Endodermal cell (in vitro differentiated cells): ENCODE results near the gene CMTM4. TPM values are rescaled to one million over a fixed set of nuclear protein-coding genes. Genes with fewer than 3 reads are reported as not detected.
A peak's percentile ranks its signal among the peaks of the same experiment; 100 is the strongest.

Experiments used
- DNase-seq: peaks from one replicate; pipeline ENCODE4 v3.0.0-alpha.2; 2017
- H3K27ac ChIP-seq: 2 replicates; pipeline ENCODE4 v1.5.1; 2013; ENCODE audit warnings: mild to moderate bottlenecking, low read depth, low read length, moderate library complexity
- H3K27me3 ChIP-seq: 2 replicates; pipeline ENCODE4 v1.6.1; 2013; ENCODE audit warnings: mild to moderate bottlenecking, low read length, moderate library complexity; ENCODE audit not compliant: insufficient read depth, control insufficient read depth, poor library complexity, severe bottlenecking
- H3K36me3 ChIP-seq: 2 replicates; pipeline ENCODE4 v1.7.0; 2013; ENCODE audit warnings: mild to moderate bottlenecking, low read length, moderate library complexity; ENCODE audit not compliant: control insufficient read depth, insufficient read depth
- H3K4me1 ChIP-seq: one replicate; pipeline ENCODE4 v1.7.0; 2013; ENCODE audit warnings: low read length; ENCODE audit not compliant: control insufficient read depth, insufficient read depth
- H3K4me3 ChIP-seq: 2 replicates; pipeline ENCODE4 v1.5.1; 2013; ENCODE audit warnings: mild to moderate bottlenecking, low read length, moderate library complexity
- H3K9ac ChIP-seq: 2 replicates; pipeline ENCODE4 v1.6.1; 2013; ENCODE audit warnings: mild to moderate bottlenecking, low read length, moderate library complexity; ENCODE audit not compliant: poor library complexity, severe bottlenecking; ENCODE audit errors: extremely low read depth
- H3K9me3 ChIP-seq: 2 replicates; pipeline ENCODE4 v1.6.1; 2013; ENCODE audit warnings: mild to moderate bottlenecking, low read length, moderate library complexity; ENCODE audit not compliant: control insufficient read depth
- H3K27ac Mint-ChIP-seq: 2 replicates; pipeline ENCODE4 v1.8.0; 2020; ENCODE audit warnings: mixed read lengths
- H3K27me3 Mint-ChIP-seq: 2 replicates; pipeline ENCODE4 v1.8.0; 2021; ENCODE audit warnings: mild to moderate bottlenecking, mixed read lengths; ENCODE audit not compliant: insufficient read depth
- H3K36me3 Mint-ChIP-seq: 2 replicates; pipeline ENCODE4 v1.8.0; 2020; ENCODE audit warnings: low read depth, mixed read lengths
- H3K4me1 Mint-ChIP-seq: 2 replicates; pipeline ENCODE4 v1.8.0; 2020; ENCODE audit warnings: mixed read lengths
- H3K4me3 Mint-ChIP-seq: 2 replicates; pipeline ENCODE4 v1.8.0; 2020; ENCODE audit warnings: mild to moderate bottlenecking, moderate library complexity, mixed read lengths
- H3K9me3 Mint-ChIP-seq: 2 replicates; pipeline ENCODE4 v1.8.0; 2020; ENCODE audit warnings: mild to moderate bottlenecking, mixed read lengths
- WGBS, 2 experiments: methylation state at CpG; one replicate each; pipeline versions ENCODE4 v1.1.5 to v1.1.7; 2013; ENCODE audit warnings: missing lambda C conversion rate in 2 of 2, mixed read lengths in 1 of 2; ENCODE audit not compliant: insufficient coverage in 1 of 2, insufficient read length in 1 of 2; 5-methylcytosine and 5-hydroxymethylcytosine counted together
- total RNA-seq, 2 donors: library from RNA; stranded (reverse); fragmentation: NEBNext Ultra II Directional in 1 of 2; extraction: Animal tissue kit (Norgen Biotek cat#: 25700) in 1 of 2; gene quantifications; 2 replicates in 1 of 2; 3 replicates in 1 of 2; pipeline ENCODE4 v1.2.1, GENCODE V29; 2021
- TF ChIP-seq, protein P1 (sequence below): fragments of 200-600 bp; sonication (generic); conservative IDR thresholded peaks from 2 replicates; pipeline ENCODE4 v1.5.0; 2021; ENCODE audit warnings: antibody characterized with exemption, mild to moderate bottlenecking

The CMTM4 gene
- total RNA-seq, 2 donors from 2014 or later: 68.2 to 76.2 TPM

DNA sequence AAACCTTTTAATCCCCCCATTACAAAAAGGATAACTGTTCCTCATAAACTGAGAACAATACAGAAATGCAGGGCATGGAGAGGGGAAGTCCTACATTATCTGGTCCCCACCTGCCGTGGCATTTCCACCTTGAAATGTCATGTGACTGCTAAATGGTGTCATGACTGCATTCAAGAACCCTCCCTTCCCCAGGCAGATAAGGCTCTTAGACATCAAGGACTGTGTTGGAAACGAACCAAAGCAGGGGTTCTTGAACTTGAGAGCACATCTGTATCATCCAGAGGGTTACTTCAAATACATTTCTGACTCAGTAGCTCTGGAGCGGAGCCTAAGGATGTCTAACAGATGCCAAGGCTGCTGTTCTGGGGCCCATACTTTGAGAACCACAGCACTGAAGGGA, 73.7 kb downstream of the CMTM4 start:
- peaks cover 33% of the 10 kb centered on the region for H3K36me3 Mint-ChIP-seq
- no peak overlapping the region for H3K4me3 Mint-ChIP-seq
- Histone ChIP-seq H3K27ac (no peak overlapping the region), H3K27me3 (no peaks in the 10 kb centered on the region), H3K36me3 (peaks cover 54% of the 10 kb centered on the region), H3K9me3 (no peaks in the 10 kb centered on the region), H3K9ac (no peak overlapping the region), H3K4me3 (peak overlapping the region; percentile 7), H3K4me1 (peaks cover 45% of the 10 kb centered on the region)
- WGBS, 2 experiments: 74 to 100% methylated on average over 3 of the region's 3 CpGs
- no peaks in the 10 kb centered on the region for H3K27me3 Mint-ChIP-seq
- no peaks in the 10 kb centered on the region for H3K9me3 Mint-ChIP-seq
- no peak overlapping the region for H3K27ac Mint-ChIP-seq
- H3K4me1 Mint-ChIP-seq: peaks cover 63% of the 10 kb centered on the region
- peak; percentile 50 for DNase-seq
- TF ChIP-seq, protein P1, sequence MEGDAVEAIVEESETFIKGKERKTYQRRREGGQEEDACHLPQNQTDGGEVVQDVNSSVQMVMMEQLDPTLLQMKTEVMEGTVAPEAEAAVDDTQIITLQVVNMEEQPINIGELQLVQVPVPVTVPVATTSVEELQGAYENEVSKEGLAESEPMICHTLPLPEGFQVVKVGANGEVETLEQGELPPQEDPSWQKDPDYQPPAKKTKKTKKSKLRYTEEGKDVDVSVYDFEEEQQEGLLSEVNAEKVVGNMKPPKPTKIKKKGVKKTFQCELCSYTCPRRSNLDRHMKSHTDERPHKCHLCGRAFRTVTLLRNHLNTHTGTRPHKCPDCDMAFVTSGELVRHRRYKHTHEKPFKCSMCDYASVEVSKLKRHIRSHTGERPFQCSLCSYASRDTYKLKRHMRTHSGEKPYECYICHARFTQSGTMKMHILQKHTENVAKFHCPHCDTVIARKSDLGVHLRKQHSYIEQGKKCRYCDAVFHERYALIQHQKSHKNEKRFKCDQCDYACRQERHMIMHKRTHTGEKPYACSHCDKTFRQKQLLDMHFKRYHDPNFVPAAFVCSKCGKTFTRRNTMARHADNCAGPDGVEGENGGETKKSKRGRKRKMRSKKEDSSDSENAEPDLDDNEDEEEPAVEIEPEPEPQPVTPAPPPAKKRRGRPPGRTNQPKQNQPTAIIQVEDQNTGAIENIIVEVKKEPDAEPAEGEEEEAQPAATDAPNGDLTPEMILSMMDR: no peak

DNA sequence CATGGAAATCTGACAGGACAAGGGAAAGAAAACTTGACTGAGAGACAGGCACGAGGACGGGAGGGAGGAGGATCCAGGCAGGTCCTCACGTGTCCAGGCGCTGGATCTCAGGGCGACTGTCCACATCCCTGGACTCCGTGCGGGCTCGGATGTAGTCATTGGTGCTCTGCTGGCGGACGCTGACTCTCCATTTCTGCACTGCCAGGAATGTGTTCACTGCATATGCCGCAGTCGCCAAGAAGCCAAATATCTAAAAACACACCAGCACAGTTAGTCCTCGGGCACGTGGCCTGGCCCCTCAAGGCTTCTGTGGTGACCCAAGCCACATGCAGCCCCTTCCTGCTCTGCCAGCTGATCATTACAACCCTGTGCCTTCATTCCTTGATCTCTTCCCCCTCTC, 74.6 kb downstream of the CMTM4 start:
- H3K36me3 ChIP-seq: peaks cover 50% of the 10 kb centered on the region
- no peak overlapping the region for H3K27ac ChIP-seq
- no peak overlapping the region for H3K9ac ChIP-seq
- no peak overlapping the region for H3K4me3 ChIP-seq
- Mint-ChIP-seq H3K27me3 (no peaks in the 10 kb centered on the region), H3K4me1 (peaks cover 71% of the 10 kb centered on the region), H3K9me3 (no peaks in the 10 kb centered on the region), H3K27ac (no peak overlapping the region), H3K4me3 (no peak overlapping the region), H3K36me3 (peaks cover 29% of the 10 kb centered on the region)
- no peak for DNase-seq
- H3K4me1 ChIP-seq: peaks cover 49% of the 10 kb centered on the region
- H3K27me3 ChIP-seq: no peaks in the 10 kb centered on the region
- H3K9me3 ChIP-seq: no peaks in the 10 kb centered on the region
- 94 to 99% methylated on average over 14 of the region's 14 CpGs for WGBS, 2 experiments
- TF ChIP-seq, protein P1: no peak

DNA sequence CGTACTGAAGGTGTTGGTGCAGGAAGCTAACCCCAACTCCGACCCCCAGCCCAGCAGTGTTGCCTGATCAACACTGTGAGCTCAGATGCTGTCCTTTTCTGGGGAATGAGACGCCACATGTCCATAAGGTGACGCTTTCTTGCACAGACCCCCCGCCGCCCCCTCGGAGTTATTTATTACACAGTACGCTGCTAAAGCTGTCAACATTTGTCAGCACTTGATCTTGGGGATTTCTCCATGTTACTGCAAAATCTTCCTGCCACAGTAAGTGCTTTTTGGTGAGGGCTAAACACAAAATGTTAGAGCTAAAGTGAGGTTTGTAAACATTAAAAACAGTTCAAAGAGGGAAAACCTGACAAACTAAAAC, 76.1 kb downstream of the CMTM4 start:
- Histone ChIP-seq H3K9ac (no peak overlapping the region), H3K9me3 (no peaks in the 10 kb centered on the region), H3K27me3 (no peaks in the 10 kb centered on the region), H3K36me3 (peaks cover 50% of the 10 kb centered on the region), H3K4me1 (peaks cover 62% of the 10 kb centered on the region), H3K4me3 (no peak overlapping the region), H3K27ac (no peak overlapping the region)
- TF ChIP-seq, protein P1: no peak
- WGBS, 2 experiments: 81% methylated on average over 8 of the region's 8 CpGs
- H3K4me1 Mint-ChIP-seq: peaks cover 87% of the 10 kb centered on the region
- H3K36me3 Mint-ChIP-seq: peaks cover 29% of the 10 kb centered on the region
- no peaks in the 10 kb centered on the region for H3K27me3 Mint-ChIP-seq
- DNase-seq: no peak
- H3K4me3 Mint-ChIP-seq: no peak overlapping the region
- H3K9me3 Mint-ChIP-seq: no peaks in the 10 kb centered on the region
- H3K27ac Mint-ChIP-seq: peak overlapping the region; percentile 80
